Lung (tissue), 12 donors: ENCODE results near the gene KRTAP5-5. TPM values are rescaled to one million over a fixed set of nuclear protein-coding genes. Genes with fewer than 3 reads are reported as not detected.

Experiments
- ATAC-seq: fragments of 200-7000 bp; cut with Tn5 transposase; one replicate; pipeline ENCODE4 v1.9.1; 2020; ENCODE audit warnings: moderate number of reproducible peaks; ENCODE audit not compliant: insufficient read depth, low FRiP score
- DNase-seq, 3 donors: peaks; one replicate each; pipeline ENCODE4 v3.0.0-alpha.2; 2013 to 2017
- H3K27ac ChIP-seq, 2 donors: one replicate each; pipeline ENCODE4 v1.5.1; 2013; ENCODE audit warnings: mild to moderate bottlenecking in 2 of 2, moderate library complexity in 2 of 2, control low read depth in 1 of 2, inconsistent platforms in 1 of 2, low read depth in 1 of 2, low read length in 1 of 2
- H3K27me3 ChIP-seq, 3 donors: one replicate each; pipeline ENCODE4 v1.5.1; 2013; ENCODE audit warnings: low read length in 2 of 3; ENCODE audit not compliant: control insufficient read depth in 3 of 3, insufficient read depth in 3 of 3
- H3K36me3 ChIP-seq, 4 donors: one replicate each; pipeline ENCODE4 v1.5.1; 2013; ENCODE audit warnings: low read length in 4 of 4, mild to moderate bottlenecking in 1 of 4, moderate library complexity in 1 of 4; ENCODE audit not compliant: control insufficient read depth in 4 of 4, insufficient read depth in 4 of 4
- H3K4me1 ChIP-seq, 5 donors: one replicate each; pipeline ENCODE4 v1.5.1; 2013; ENCODE audit warnings: low read length in 5 of 5, mild to moderate bottlenecking in 2 of 5, moderate library complexity in 1 of 5; ENCODE audit not compliant: control insufficient read depth in 5 of 5, insufficient read depth in 5 of 5
- H3K4me3 ChIP-seq: one replicate; pipeline ENCODE4 v1.5.1; 2013; ENCODE audit warnings: mild to moderate bottlenecking, control low read depth, moderate library complexity
- H3K9ac ChIP-seq, 2 donors: one replicate each; pipeline ENCODE4 v1.5.1; 2013; ENCODE audit warnings: low read length in 2 of 2, control low read depth in 1 of 2; ENCODE audit not compliant: insufficient read depth in 1 of 2
- H3K9me3 ChIP-seq, 4 donors: one replicate each; pipeline ENCODE4 v1.5.1; 2013; ENCODE audit warnings: low read length in 3 of 4, mild to moderate bottlenecking in 1 of 4, moderate library complexity in 1 of 4; ENCODE audit not compliant: control insufficient read depth in 4 of 4, insufficient read depth in 3 of 4
- WGBS, 2 donors: extraction: QIAGEN DNeasy Blood & Tissue Kit; methylation state at CpG; one replicate each; pipeline ENCODE4 v1.1.7; 2013; 5-methylcytosine and 5-hydroxymethylcytosine counted together
- polyA plus RNA-seq, 2 donors: library from polyadenylated mRNA; stranded (reverse); fragments of 200-250 nt; gene quantifications; one replicate each; pipeline ENCODE4 v1.2.1, GENCODE V29; 2013
- total RNA-seq, 2 donors: library from RNA; depleted of rRNA in 1 of 2; stranded (reverse); fragments of >200 nt in 1 of 2; gene quantifications; one replicate each; pipeline ENCODE4 v1.2.1, GENCODE V29; 2014 to 2021
- TF ChIP-seq, protein P1 (sequence below): IDR thresholded peaks from 2 replicates; pipeline ENCODE4 v1.5.1; 2012; ENCODE audit warnings: mild to moderate bottlenecking; ENCODE audit errors: control extremely low read depth, extremely low read depth
- donor health status: control.
- donor health status: control.
- donor health status: Bipolar disorder and iron deficiency.
- donor health status: healthy.
- donor health status: DM: yes; HTN: yes; CAD: no.

The KRTAP5-5 gene
- total and polyA plus RNA-seq, 4 donors = not detected

DNA sequence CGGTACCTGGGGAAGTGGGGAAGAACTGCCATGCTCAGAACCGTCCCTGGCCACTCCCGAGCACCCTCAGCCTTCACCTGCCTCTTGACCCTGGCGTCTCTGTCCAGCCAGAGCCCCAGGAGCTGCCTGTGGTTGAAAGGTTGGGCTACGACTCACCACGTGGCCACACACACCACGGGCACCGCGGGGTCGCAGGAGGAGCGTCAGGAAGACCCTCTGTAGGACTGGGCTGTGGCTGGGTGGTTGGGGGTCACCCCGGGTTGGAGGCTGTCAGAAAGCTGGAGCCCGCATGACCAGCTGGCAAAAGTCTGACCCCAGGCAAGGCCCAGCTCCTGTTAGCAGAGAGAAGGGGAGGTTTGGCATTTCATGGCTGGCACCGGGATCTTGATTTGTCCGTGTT is 11.5 kb downstream of the KRTAP5-5 start:
- no peak for DNase-seq
- Histone ChIP-seq H3K27ac (no peak overlapping the region), H3K9me3 (no peaks in the 10 kb centered on the region), H3K4me1 (peaks cover 0 to 9% (median 0%) of the 10 kb centered on the region in 5 donors), H3K9ac (no peak overlapping the region), H3K36me3 (no peaks in the 10 kb centered on the region), H3K4me3 (no peak overlapping the region), H3K27me3 (no peaks in the 10 kb centered on the region)
- no peak for ATAC-seq
- 85 to 89% methylated on average over 15 of the region's 15 CpGs for WGBS, 2 donors
- TF ChIP-seq, protein P1, sequence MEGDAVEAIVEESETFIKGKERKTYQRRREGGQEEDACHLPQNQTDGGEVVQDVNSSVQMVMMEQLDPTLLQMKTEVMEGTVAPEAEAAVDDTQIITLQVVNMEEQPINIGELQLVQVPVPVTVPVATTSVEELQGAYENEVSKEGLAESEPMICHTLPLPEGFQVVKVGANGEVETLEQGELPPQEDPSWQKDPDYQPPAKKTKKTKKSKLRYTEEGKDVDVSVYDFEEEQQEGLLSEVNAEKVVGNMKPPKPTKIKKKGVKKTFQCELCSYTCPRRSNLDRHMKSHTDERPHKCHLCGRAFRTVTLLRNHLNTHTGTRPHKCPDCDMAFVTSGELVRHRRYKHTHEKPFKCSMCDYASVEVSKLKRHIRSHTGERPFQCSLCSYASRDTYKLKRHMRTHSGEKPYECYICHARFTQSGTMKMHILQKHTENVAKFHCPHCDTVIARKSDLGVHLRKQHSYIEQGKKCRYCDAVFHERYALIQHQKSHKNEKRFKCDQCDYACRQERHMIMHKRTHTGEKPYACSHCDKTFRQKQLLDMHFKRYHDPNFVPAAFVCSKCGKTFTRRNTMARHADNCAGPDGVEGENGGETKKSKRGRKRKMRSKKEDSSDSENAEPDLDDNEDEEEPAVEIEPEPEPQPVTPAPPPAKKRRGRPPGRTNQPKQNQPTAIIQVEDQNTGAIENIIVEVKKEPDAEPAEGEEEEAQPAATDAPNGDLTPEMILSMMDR = no peak

DNA sequence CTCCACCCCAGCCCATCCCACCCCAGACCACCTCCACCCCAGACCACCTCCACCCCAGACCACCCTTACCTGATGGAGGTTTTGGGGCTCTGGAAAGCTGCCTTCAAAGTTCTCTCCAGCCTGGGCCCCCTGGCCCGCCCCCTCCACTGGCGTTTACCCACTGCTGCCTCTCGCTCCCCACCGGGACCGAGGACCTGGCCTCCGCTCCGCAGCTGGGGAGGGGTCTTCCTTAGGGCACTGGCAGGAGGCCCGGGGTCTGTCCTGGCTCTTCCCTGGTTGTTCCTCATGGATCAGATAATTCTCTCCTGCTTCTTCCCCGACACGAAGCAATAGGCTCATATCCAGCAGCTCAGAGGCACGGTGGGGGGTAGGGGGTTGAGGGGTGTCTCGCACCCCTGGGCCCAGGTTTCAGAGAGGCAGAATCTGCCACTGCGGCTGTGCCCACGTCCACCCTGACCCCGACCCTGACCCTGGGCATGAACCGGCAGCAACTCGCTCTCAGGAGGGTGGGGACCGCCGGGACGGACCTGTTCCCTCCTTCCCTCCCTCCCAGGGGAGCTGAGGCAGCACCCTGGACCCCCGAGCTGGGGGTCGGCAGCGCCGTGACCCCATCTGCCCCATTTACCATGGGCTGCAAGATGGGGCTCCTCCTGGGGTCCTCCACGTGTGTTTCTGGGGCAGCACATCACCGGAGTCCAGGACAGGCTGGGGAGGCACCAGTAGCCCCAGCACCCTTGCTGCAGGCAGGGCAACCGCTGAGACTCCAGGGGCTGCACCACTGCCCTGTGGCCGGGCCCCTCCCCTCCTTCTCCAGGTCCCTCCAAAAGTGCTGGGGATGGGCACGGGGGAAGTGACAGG is 12.9 kb downstream of the KRTAP5-5 start:
- Histone ChIP-seq H3K36me3 (no peaks in the 10 kb centered on the region), H3K27me3 (no peaks in the 10 kb centered on the region), H3K27ac (no peak overlapping the region), H3K4me3 (no peak overlapping the region), H3K9me3 (no peaks in the 10 kb centered on the region), H3K9ac (no peak overlapping the region), H3K4me1 (peaks cover 0 to 9% (median 0%) of the 10 kb centered on the region in 5 donors)
- WGBS, 2 donors = 80 to 86% methylated on average over 27 to 29 of the region's 29 CpGs
- DNase-seq (no peak), ATAC-seq (no peak)
- TF ChIP-seq, protein P1 = no peak

DNA sequence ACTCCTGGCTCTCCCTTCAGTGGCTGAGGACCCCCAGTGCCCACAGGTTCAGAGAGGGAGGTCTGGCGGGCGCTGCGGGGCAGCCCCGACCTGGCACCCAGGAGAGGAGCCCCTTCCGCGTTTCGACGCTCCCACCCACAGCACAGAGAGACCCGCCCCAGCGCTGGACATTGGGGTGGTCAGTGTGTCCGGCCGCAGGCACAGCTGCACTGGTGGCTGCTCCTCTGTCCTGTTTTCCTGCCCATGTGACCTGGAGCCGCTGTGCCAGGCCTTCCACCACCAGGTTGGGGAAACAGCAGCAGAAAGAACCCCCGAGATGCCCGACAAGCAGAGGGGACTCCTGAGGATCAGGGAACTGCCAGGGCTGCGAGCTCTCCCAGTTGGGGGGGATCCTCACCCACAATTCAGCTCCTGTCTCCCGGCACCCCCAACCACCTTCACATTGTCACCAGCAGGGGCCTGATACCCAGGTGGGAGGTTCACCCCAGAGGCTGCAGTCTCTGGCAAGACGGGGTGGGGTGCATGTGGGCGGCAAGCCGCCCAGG is 13.6 kb downstream of the KRTAP5-5 start:
- H3K36me3 ChIP-seq = no peaks in the 10 kb centered on the region
- no peak overlapping the region for H3K9ac ChIP-seq
- 94 to 96% methylated on average over 17 to 20 of the region's 20 CpGs for WGBS, 2 donors
- H3K9me3 ChIP-seq = no peaks in the 10 kb centered on the region
- H3K4me1 ChIP-seq = peaks cover 0 to 9% (median 0%) of the 10 kb centered on the region in 5 donors
- no peak overlapping the region for H3K27ac ChIP-seq
- DNase-seq (no peak), ATAC-seq (no peak)
- TF ChIP-seq, protein P1 = no peak
- no peaks in the 10 kb centered on the region for H3K27me3 ChIP-seq
- H3K4me3 ChIP-seq = no peak overlapping the region
